Hematopoietic multipotent progenitor cell (in vitro differentiated cells): ENCODE results near the gene CREB3L2. TPM values are rescaled to one million over a fixed set of nuclear protein-coding genes. Genes with fewer than 3 reads are reported as not detected.
"Not testable (repeated sequence)": the region's sequence is repeated elsewhere in the genome, so short reads cannot be mapped to it uniquely, and the experiment has no call there.

Experiments
- DNase-seq, 3 donors: peaks; one replicate each; pipeline ENCODE4 v3.0.0-alpha.2; 2011 to 2015; ENCODE audit warnings: low read depth in 2 of 3, low spot score in 2 of 3
- total RNA-seq: library from RNA; depleted of rRNA; stranded (reverse); fragments of >200 nt; gene quantifications from one replicate; pipeline ENCODE4 v1.2.3, GENCODE V29; 2012

The CREB3L2 gene
- total RNA-seq, 1 donor: 25.0 TPM

DNA sequence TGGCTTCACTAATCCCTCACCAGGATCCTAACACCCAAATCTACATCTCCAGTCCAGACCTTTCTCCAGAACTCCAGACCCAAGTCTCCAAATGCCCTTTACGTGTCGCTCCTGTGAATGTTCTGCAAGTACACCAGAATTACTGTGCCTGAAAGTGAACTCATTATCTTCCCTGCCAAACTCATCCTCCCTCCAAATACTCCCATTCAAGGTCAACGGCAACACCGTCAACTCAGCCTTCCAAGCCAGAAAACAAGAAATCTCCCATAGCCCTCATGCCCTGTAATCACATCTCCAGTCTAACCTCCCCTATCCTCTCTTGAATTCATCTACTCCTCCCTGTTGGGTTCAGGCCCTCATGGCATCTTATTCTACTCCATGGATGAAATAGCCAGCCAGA lies 12.3 kb downstream of the CREB3L2 start:
- DNase-seq: no peak

DNA sequence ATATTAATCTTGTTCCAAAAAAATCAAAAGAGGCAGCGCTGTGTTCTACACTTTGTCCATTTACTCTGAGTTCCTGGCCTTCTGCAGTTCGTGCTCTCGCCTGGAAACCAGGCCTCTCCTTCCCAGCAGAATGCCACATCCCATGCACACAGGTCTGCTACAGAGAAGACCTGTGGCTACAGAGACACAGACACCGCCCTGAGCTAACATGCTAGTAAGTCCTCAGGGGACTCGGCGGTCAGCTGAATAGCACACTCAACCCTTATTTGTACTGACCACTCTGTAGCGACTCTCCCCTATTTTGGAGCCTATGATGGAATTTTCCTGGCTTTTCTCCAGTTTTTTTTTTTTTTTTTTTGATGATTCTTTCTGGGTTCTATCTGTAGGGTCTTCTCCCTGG lies 12.8 kb downstream of the CREB3L2 start:
- DNase-seq: no peak

DNA sequence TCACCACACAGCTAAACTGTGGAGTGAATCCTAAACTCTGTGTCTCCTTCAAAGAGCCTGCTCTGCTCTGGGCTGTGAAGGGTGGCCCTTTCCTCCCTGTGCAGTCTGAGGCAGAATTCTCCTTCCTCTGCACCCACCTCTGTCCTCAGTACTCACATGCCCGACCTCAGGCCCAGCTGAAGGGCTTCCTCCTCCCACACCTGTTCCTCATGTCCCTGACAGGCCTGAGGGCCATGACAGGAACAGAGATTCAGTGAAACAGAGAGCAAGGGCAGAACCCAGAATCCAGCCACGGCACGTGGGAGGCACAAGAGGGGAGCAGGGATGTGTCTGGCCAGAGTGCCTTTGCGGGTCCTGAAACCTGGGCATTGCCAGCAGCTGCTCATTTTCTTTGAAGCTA lies 13.9 kb downstream of the CREB3L2 start:
- no peak for DNase-seq

DNA sequence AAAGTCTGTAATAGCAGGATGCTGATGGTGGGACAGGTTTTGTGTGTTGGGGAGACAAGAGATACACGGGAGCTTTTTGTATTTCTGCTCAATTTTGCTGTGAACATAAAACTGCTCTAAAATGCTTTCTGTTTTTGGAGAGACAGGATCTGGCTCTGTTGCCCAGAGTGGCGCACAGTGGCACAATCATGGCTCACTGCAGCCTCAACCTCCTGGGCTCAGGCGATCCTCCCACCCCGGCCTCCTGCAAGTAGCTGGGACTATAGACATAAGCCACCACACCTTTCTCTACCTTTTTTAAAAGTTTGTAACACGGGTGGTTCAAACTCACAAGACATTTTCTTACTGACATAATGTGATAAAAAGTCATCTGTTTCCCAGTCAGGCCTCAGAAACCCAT lies 14.3 kb downstream of the CREB3L2 start:
- DNase-seq: no peak

DNA sequence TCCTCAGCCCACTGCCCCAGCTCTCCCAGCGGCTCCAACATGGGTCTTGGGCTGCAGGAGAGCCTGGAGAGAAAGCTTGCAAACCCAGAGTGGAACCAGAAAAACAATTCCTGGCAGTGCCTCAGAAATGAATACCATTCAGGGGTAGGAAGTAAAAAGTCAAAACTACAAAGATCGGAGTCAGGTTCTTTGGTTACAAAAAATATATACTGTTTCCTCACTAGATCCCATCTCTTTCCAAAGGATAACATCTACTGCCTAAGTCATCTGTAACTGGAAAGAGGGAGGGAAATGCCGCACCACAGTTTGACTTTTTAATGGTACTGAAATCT lies 14.9 kb downstream of the CREB3L2 start:
- no peak for DNase-seq

DNA sequence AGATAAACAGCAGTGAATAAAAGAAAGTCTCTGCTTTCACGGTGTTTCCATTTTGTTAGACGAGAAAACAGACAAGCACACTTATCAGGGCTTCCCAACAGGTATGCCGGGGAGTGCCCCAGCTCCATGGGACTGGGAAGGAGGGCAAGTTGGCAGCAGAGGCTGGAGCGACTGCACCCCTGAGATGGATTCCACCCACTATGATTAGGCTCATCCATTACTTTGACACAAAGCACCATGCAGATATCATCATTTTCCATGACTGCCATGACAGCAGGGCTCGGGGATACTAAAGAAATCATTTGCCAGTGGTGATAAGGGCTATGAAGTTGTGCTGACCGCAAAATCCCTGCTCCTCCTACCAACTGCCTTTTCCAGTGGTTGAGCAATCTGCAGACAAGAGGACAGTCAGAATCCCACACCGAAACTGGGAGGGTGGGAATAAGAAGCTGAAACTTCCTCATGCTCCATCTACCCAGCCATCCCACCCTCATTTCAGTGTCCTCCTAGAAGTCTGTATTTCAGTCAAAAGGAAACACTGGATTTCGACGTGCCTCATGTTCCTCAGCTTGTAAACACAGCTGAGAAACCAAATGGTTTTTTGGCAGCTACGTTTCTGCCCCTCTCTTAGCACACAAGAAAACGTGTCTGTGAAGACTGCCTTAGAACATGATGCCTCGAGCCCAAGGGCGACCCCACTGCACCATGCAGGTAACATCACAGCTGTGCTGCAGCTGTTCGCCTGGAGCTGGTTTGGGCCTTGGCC lies 15.5 kb downstream of the CREB3L2 start:
- no peak for DNase-seq

DNA sequence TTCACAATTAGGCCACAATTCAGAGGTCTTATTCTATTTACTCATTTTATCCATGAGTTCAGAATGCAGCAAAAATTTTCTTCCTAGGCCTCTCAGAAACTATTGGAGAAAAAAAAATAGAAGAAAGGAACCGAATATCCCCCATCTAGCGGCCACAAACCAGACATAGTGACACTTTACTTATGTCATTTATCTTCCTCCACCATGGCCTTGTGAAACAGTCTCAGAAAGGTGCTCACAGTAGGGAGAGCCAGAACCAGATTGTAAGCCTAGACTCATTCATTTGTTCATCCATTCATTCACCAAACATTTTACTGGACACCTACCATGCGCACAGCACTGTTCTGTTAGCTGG lies 16.0 kb downstream of the CREB3L2 start:
- DNase-seq: no peak

DNA sequence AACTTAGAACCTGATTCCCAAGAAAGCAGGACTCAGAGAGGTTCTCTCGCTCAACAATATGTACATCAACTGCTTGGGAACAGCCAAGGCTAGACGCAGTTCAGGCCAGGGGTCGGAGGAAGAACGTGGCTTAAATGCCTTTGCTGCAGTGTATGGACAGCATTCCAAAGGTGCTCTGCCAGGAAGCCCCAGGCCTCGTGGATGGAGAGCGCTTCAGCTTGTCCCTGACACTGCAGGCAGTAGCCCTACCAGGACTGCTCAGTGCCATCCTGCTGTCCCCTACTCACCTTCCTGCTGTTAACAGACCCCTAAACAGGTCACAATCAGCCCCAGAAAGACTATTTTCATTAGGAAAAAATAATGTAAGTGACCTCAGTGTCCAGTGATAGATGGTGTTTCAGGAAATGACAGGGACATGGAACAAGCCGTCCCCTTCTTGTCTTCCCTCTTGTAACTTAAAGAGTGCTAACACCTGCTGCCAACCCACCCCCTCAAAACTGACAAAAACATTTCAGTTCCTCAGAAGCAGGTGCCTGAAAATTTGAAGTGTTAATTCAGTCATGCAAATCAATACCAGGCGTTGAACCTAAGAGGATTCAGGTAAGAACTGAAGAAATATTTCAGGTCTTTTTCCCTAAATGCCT lies 16.5 kb downstream of the CREB3L2 start:
- DNase-seq: no peak

DNA sequence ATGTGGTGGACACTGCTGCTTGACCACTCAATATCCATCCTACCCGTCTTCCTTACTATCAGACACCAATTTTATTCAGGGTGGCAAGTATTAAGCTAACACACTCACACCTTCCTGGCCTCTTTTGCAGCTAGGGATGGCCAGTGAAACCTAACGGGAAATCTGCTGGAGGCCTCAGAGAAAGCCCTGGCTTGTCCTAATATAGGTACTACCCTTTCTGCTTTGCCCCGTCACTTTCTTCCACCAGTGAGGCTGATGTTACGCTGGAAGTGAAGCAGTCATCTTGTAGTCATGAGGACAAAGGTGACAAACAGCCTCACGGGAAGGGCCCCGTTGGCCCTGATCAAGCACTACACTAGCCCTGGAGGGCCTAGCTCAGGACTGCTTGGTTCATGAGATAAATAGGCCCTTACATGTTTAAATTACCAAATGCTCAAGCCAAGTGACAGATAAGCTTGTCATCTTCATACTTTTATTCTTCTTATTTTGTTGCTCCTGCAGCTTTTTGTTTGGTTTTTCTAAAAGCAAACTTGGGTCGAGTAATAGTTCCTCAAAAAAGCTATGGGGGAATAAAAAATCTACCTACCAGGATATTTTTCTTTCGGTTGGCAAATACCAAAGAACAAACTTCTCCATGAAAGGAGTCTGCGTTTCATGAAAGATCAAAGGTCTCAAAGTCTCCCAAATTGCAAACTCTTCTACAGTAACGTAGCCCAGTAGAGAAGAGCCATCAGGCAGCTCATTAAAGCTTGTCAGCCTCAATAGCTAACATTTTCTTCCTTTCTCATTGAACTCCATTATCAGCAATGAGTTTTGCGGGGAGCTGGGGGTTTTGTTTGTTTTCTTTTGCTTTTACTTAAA lies 17.5 kb downstream of the CREB3L2 start:
- DNase-seq: no peak

DNA sequence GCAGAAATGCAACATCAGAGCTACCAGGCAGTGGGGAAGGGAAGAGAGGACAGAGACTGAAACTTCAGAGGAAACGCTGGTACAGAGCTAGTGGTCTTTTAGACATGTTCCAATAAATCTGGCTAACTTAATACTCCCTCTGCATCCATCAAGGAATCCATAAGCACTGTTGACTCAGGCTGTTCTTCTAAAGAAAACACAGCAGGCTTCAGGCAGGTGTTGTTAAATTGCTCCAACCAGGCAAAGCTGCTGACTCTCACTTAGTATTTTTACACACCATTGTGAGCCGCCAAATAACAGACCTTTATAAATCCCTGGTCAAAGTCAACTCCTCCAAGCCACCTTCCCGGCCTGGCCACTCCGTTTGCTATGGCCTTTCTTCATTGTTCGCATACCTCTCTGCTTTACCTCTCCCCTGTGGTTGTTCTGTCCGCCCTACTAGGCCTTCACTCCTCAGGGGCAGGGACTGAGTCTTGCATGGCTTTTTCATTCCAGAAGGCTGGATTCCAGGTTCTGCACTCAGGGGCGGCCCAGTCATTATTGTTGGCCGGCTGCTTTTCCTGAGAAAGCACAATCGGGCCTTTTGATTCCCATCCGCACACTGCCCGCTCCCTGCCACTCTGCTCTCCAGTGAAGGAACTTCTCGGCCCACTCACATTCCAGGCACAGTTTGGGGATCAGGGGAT lies 18.4 kb downstream of the CREB3L2 start:
- no peak for DNase-seq

DNA sequence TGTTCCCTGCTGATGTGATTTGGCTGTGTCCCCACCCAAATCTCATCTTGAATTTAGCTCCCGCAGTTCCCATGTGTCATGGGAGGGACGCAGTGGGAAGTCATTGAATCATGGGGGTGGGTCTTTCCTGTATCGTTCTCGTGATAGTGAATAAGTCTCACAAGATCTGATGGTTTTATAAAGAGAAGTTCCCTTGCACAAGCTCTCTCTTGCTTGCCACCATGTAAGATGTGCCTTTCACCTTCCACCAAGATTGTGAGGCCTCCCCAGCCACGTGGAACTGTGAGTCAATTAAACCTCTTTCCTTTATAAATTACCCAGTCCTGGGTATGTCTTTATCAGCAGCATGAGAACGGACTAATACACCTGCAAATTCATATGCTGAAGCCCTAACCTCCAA lies 19.5 kb downstream of the CREB3L2 start:
- DNase-seq: not testable (repeated sequence)

DNA sequence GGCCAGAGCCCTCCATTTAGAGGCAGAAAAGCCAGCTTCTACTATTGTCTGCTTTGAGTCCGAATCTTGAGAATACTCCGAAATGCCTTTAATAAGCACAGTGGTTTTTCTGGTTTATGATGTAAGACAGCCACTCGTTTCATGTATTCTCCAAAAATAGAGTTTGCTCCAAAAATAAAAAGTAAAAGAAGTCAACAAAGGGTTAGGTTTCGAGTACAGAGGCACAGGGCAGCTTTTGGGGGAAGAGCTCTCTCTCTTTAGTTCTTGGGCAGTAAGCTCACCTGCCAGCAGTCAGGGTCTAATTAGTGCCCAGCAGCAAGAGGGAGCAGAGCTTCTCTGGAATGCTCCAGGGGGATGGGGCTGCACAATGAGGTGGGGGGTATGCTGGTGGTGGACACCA lies 20.2 kb downstream of the CREB3L2 start:
- no peak for DNase-seq

DNA sequence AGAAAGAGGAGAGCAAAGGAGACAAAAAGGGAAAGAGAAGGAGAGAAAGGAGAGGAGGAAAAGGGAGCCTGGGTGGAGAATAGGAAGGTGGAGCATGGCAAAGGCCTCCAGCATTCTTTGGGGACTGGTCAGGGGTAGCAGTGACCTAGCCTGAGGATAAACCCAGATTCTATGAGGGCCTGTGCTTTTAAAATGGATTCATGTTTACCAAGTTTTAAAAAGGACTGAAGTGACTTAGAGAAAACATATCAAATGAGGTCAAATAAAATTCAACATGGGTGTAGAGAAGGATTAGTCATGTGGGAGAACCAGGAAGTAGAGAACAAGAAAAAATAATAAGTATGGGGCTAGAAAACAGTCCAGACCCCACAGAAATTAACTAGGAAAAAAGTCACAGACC lies 20.7 kb downstream of the CREB3L2 start:
- DNase-seq: no peak

DNA sequence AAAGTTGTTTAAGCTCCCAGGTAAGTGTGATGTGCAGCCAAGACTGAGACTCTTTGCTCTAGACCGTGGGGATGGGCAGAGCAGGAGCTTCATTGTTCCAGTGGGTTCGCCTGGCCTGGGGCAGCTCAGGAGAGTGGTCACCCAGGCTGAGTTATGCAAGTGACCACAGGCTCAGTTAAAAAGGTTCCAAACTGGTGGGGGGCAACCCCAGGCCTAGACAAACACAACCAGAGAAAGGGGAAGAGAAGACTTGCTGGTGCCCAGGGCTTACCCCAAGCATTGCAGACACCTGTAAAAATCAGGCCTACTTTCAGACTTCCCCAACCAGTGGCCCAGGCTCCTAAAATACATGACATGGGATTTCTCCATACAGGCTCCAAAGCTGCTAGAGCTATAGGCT lies 21.6 kb downstream of the CREB3L2 start:
- DNase-seq: no peak

DNA sequence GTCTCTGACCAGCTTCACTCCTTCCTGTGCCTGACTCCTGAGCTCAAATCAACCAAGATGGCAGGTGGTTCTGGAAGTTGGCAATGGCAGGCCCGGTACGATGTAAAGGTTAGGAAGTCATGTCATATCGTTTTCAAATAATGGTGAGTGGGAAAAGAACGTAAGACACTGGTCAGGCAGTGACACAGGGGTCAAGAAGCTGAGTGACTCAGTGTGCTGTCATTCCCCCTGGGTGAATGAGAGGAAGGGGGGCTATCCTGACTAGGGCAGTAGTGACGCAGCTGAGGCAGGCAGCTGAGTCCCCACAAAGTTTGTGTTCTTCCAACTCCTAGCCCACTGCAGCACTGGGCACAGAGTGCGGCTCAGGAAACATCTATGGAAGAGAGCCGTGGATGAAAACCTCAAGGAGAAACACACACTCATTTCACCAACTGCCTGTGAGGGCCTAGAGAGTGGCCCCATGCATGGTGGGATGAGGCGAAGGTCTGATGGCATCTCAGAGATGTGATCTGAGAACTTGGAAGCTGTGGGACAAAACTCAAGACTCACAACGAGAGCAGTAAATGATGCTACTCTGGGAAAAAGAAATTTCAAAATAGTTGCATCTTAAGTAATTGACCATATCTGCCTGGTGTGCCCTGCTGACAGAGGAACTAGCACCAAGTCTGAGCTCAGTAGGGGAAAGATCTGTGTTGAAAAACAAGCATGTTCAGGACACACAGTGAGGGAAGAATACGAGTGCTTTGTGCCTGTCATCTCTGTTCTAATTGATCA lies 23.2 kb downstream of the CREB3L2 start:
- no peak for DNase-seq

DNA sequence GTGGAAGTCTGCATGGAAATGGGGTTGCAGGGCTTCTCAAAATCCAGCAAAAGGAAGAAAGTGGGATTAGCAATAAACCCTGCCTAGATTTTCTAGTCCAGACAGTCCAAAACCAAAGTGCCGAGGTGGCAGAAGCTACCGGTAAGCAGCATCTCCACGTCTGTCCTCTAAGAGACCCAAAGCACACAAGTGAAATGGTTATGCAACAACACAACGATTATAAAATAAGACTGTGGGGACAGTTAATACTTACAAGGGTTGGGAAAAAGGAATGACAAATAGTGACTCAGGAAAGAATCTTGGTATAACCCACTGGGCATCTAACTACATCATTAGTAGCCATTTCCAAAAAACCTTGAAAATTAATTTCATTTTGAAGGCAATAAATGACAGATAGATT lies 24.7 kb downstream of the CREB3L2 start:
- no peak for DNase-seq

DNA sequence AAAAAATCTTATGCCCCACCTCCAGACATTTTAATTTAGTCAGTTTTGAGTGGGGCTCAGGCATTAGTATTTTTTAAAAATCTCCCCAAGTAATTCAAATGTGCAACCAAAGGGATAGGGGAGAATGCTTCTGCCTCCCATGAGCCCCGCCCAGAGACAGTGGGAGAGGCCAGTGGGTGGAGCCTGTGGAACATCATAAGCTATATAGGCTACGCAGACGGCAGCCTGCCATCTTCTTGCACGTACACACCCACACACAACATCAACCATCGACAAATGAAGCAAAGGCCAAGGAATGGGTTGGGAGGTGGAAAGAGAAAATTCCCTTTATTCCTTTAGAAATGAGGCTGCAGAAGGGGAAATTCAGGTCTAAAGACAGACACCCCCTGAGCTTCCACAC lies 25.2 kb downstream of the CREB3L2 start:
- no peak for DNase-seq

DNA sequence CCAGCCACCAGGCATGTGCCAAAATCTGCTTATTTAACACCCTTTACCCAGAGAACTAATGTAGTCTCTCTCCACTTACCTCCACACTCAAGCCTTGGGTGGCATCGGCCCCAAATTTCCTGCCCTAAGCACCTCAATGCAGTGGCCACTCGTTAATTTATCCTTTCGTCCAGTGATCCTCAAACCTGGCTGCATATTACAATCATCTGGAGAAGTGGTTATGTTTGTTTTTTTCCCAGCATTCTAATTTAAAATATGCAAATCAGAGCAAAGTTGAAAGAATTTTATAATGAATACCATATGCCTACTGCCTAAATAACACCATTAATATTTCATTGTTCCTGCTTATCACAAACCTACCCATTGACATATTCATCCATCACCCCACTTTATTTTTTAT lies 25.7 kb downstream of the CREB3L2 start:
- DNase-seq: no peak

DNA sequence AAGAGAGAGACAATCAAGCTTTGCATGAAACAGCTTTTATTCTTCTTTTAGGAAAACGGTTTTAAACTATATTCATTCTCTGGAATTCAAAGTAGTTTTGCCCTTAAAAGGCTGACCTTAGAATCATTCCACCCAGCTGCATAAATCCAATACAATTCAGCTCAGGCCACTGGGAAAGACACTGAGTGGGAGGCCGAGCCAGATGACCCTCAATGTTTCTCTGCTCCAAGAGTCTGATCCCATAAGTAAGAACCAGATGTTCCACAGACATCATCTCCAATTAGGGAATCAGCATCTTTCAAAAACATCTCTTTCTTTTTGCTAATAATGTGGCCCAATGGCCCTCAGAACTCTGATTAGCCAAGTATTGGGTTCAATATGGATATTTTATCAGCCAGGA lies 26.1 kb downstream of the CREB3L2 start:
- no peak for DNase-seq

DNA sequence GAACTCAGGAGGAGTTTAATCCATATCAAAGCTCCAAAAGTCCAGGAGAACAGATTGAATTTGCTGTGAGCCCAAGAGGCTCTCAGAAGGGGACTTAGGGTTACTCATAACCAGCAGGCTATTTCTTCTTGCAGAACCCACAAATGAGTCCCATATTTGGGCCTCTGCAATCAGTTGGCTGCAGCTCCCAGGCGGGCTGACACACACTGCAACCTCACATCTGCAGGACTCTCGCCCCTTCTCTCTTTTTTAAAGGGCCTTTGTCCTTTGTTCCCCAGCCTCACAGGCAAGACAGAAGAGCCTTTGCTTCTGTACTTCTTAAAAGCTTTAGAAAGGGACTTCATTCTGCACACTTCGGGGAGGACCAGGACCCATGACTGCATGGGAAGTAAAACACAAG lies 26.7 kb downstream of the CREB3L2 start:
- no peak for DNase-seq

DNA sequence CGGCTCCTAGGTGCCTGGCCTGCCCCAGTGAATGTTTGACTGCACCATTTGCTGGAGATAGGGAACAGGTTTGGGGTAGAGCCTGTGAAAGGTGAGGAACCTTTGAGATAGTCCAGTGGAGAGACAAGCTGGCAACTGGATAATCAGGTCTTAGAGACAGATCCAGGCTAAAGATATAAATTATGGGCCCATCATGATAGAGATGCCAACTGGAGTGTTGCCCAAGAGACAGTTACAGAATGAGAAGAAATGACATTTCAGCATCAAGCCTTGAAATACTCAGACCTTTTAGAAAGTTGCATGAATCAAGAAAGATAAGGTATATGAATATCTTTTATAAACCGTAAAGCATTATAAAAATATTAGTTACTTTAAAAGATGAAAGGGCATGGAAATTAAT lies 27.1 kb downstream of the CREB3L2 start:
- DNase-seq: no peak
